ENCODE data around the gene ATP11A. TPM values are rescaled to one million over a fixed set of nuclear protein-coding genes. Genes with fewer than 3 reads are reported as not detected.

The ATP11A gene
- total RNA-seq, 1 experiment from 2014 or later, result 80.4 TPM

DNA sequence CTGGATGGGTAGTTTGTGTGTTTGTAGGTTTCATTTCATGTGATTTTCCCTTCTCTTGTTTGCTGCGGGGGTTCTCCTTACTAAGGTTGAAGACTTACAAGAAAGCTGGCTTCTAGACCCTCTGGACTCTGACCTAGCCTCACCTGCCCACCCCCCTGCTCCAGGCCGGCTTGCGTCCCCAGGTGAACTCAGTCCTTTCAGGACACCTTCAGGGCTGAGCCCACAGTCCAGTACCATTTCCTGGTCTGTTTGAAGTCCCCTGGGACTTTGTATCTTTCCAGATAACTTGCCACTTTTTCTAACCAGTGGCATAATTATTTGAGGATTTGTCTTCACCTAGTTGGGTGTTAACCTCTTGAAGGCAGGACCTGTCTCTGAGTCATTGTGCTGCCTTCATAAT, 227.9 kb downstream of the ATP11A start:
- Histone ChIP-seq H3K4me1 (ENCODE audit: control insufficient read depth in 1 of 2, insufficient read depth in 2 of 2, low read length in 2 of 2) (no peaks in the 10 kb centered on the region), H3K79me2 (ENCODE audit: insufficient read depth, low read length) (no peaks in the 10 kb centered on the region), H3K36me3 (ENCODE audit: control insufficient read depth in 1 of 2, insufficient read depth in 2 of 2, low read length in 2 of 2) (no peaks in the 10 kb centered on the region), H4K20me1 (ENCODE audit: insufficient read depth) (no peaks in the 10 kb centered on the region), H3K27me3 (ENCODE audit: insufficient read depth, low read length) (no peaks in the 10 kb centered on the region), H3K9me2 (ENCODE audit: insufficient read depth) (no peaks in the 10 kb centered on the region), H3K9ac (ENCODE audit: low read length) (no peak overlapping the region), H3K27ac (ENCODE audit: low read depth, low read length) (no peak overlapping the region), H3K4me2 (ENCODE audit: low read length) (no peak overlapping the region), H3K4me3 (replicated peaks in 1 of 2; ENCODE audit: low read depth in 1 of 2, low read length in 2 of 2) (no peak overlapping the region), H2AFZ (ENCODE audit: low read depth, low read length, poor library complexity, severe bottlenecking) (no peak overlapping the region), H3K9me3 (ENCODE audit: control insufficient read depth in 1 of 2, insufficient read depth in 1 of 2, low read depth in 1 of 2, low read length in 2 of 2) (no peaks in the 10 kb centered on the region)
- POLR2A ChIA-PET, result no interaction called here
- TF ChIP-seq TCF7L2 (IDR thresholded peaks at IDR 0.05; ENCODE audit: borderline replicate concordance, extremely low read depth, insufficient read depth, insufficient read length), result no peak
- TF ChIP-seq, protein P1, sequence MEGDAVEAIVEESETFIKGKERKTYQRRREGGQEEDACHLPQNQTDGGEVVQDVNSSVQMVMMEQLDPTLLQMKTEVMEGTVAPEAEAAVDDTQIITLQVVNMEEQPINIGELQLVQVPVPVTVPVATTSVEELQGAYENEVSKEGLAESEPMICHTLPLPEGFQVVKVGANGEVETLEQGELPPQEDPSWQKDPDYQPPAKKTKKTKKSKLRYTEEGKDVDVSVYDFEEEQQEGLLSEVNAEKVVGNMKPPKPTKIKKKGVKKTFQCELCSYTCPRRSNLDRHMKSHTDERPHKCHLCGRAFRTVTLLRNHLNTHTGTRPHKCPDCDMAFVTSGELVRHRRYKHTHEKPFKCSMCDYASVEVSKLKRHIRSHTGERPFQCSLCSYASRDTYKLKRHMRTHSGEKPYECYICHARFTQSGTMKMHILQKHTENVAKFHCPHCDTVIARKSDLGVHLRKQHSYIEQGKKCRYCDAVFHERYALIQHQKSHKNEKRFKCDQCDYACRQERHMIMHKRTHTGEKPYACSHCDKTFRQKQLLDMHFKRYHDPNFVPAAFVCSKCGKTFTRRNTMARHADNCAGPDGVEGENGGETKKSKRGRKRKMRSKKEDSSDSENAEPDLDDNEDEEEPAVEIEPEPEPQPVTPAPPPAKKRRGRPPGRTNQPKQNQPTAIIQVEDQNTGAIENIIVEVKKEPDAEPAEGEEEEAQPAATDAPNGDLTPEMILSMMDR (IDR thresholded peaks at IDR 0.05 in 2 of 3, conservative IDR thresholded peaks at IDR 0.05 in 1 of 3; ENCODE audit: borderline replicate concordance in 1 of 3, insufficient read depth in 1 of 3, low read depth in 2 of 3, low read length in 2 of 3), result no peak
- no peak for TF ChIP-seq ELF1 (IDR thresholded peaks at IDR 0.05; ENCODE audit: borderline replicate concordance, low read depth)
- TF ChIP-seq JUND (IDR thresholded peaks at IDR 0.05), result no peak
- no peak for TF ChIP-seq POLR2A (IDR thresholded peaks at IDR 0.05; ENCODE audit: borderline replicate concordance, extremely low read depth, insufficient read depth, insufficient read length)
- no peak for TF ChIP-seq ZNF274 (IDR thresholded peaks at IDR 0.05; ENCODE audit: low read depth, low read length)
- no peak for TF ChIP-seq YY1 (IDR thresholded peaks at IDR 0.05; ENCODE audit: extremely low read depth, insufficient replicate concordance, low read depth, low read length)
- TF ChIP-seq, protein P2, sequence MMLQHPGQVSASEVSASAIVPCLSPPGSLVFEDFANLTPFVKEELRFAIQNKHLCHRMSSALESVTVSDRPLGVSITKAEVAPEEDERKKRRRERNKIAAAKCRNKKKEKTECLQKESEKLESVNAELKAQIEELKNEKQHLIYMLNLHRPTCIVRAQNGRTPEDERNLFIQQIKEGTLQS (IDR thresholded peaks at IDR 0.05), result no peak
- TF ChIP-seq CEBPB (IDR thresholded peaks at IDR 0.05; ENCODE audit: low read depth), result no peak
- TF ChIP-seq MAX (IDR thresholded peaks at IDR 0.05), result no peak
- no peak for TF ChIP-seq POLR2AphosphoS5 (IDR thresholded peaks at IDR 0.05; ENCODE audit: low read depth, low read length)
- TF ChIP-seq, protein P3, sequence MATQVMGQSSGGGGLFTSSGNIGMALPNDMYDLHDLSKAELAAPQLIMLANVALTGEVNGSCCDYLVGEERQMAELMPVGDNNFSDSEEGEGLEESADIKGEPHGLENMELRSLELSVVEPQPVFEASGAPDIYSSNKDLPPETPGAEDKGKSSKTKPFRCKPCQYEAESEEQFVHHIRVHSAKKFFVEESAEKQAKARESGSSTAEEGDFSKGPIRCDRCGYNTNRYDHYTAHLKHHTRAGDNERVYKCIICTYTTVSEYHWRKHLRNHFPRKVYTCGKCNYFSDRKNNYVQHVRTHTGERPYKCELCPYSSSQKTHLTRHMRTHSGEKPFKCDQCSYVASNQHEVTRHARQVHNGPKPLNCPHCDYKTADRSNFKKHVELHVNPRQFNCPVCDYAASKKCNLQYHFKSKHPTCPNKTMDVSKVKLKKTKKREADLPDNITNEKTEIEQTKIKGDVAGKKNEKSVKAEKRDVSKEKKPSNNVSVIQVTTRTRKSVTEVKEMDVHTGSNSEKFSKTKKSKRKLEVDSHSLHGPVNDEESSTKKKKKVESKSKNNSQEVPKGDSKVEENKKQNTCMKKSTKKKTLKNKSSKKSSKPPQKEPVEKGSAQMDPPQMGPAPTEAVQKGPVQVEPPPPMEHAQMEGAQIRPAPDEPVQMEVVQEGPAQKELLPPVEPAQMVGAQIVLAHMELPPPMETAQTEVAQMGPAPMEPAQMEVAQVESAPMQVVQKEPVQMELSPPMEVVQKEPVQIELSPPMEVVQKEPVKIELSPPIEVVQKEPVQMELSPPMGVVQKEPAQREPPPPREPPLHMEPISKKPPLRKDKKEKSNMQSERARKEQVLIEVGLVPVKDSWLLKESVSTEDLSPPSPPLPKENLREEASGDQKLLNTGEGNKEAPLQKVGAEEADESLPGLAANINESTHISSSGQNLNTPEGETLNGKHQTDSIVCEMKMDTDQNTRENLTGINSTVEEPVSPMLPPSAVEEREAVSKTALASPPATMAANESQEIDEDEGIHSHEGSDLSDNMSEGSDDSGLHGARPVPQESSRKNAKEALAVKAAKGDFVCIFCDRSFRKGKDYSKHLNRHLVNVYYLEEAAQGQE (IDR thresholded peaks at IDR 0.05; ENCODE audit: low read depth), result no peak
- TF ChIP-seq SIN3A (IDR thresholded peaks at IDR 0.05; ENCODE audit: low read depth), result no peak
- no peak for ATAC-seq
- DNase-seq (ENCODE audit: low read depth, low spot score), result no peak
- RAD21 ChIA-PET (ENCODE audit: low non-redundant PET in 1 of 2, low total read pairs in 2 of 2, uncharacterized antibody in 2 of 2, unreplicated experiment in 2 of 2), result no interaction called here
- intact Hi-C loops (cut with micrococcal nuclease), result no loop called here
- BruUV-seq (replicated peaks), result no TSS peak
- CTCF ChIA-PET, result no interaction called here

Measured in HCT116 (cell line).